GM21423 (cell line): ENCODE results near the gene ERC2.

Experiments used
- ATAC-seq: cut with Tn5 transposase; IDR thresholded peaks from one replicate; pipeline ENCODE4 v1.9.1; 2021; ENCODE audit warnings: mild to moderate bottlenecking, moderate library complexity; ENCODE audit not compliant: unreplicated experiment

Gene ERC2

DNA sequence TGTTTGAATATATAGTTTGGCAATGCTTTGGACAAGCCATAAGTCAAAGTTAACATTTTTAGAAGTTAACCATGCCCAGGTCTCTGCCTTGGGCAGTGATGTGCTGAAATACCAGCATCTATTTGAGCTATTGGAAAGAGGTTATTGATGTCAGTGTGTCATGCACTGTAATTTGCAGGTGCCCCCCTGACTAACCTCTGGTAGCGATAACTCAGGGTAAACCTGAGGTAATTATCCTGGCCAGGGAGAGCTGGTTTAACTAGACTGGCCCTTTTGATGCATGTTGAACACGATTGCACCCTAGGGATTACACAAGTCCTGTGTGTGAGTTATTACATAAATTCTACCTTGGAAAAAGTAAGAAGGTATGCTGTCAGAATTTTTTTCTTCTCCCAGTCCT, 525.4 kb downstream of the ERC2 start:
- ATAC-seq: no peak

GRCh38 chr3:55939287-55939686, 529.0 kb downstream of the ERC2 start:
- ATAC-seq: no peak

DNA sequence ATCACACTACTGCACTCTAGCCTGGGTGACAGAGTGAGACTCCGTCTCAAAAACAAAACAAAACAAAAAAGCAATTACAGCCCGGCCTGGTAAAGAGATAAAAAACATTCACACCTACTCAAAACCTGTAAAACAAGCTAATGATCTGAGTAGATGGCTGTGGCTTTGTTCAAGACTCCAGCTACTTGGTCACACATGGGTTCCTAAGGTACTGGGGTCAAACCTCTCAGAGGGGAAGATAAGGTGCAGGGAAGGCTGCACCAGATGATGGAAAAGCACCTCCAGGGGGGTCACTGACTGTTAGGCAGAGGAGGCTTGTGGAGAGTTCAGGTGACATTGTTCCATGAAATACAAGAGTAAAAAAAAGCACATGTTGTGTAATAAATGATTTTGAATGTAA, 531.0 kb downstream of the ERC2 start:
- no peak for ATAC-seq

DNA sequence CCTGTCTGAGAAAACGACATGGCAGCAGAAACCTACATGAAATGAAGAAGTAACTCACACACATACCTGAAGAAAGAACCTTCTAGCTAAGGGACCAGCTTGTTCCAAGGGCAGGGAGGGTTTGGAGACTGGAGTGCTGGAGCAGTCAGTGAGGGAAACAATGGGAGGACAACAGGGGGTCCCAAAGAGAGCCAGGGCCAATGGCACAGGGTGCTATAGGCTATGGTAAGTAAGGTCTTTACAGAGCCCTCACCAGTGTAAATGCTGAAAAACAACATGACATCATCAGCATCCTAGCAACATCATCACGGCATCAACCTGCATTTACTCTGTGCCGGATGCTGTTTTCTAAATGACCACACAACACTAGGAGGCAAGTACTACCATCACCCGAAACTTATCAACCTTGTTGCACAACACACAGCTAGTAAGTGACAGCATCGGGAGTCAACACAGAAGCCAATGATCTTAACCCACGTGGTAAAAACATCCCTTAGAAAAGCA, 531.7 kb downstream of the ERC2 start:
- no peak for ATAC-seq

DNA sequence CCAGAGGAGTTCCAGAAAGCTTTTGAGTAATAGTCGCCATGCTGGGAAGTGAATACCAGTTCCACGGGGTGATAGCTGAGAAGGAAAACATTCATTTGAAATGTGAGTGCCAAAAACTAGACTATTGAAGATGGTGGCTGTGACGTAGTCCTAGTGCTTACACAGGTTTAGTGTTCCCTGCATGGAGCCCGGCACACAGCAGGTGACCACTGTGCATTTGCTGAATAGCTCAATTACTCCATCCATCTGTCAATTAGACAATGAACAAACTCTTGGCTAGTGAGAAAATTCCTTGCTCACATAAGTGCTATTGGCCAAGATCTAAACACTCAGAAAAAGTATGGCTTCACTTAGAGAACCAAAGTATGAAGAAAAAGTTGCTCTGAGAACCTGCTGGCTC, 533.0 kb downstream of the ERC2 start:
- no peak for ATAC-seq

- no peak for ATAC-seq
Measured at GRCh38 chr3:55934771-55935170, 533.5 kb downstream of the ERC2 start.

DNA sequence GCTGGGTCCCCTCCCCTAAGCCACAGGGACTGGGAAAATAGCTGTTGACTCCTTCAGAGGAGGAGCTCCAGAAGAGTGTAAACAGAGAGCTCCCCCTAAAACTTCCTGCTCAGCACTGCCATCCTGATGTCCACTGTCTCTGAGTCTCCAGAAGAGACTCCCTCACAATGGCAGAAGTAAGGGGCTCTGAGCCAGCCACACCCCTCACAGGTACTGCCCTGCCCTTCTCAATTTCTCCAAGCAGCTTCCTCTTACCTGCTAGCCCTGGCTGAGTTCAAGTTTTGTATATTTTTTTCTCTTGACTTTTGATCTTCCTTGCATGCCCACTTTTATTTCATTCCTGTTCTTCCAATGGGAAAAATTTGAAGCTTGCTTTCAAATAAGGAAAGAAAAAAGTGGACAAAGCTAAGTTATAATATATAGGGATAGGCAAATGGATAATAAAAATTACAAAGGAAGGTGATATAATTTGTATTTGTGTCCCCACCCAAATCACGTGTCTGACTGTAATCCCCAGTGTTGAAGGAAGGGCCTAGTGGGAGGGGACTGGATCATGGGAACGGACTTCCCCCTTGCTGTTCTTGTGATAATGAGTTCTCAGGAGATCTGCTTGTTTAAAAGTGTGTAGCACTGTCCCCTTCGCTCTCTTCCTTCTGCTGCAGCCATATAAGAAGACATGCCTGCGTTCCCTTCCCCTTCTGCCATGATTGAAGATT, 539.0 kb downstream of the ERC2 start:
- no peak for ATAC-seq

DNA sequence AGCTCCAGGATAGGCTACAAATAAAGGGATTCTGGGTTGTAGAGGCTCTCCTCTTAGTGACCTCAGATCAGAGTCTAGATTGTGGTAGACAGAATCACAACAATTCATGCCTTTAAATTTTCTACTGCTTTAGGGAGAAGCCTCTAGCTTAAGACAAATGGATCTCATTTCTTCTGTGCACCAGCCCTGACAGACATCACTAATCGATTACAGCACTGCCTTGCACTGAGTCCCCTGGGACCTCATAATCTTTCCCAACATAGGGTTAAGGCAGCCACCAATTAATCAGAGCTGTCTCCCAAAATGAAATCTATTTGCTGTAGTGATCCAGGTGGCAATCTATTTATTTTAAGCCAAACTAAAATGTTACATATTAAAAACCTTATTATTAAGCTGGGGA, 544.6 kb downstream of the ERC2 start:
- no peak for ATAC-seq

GRCh38 chr3:55923207-55923606, 545.1 kb downstream of the ERC2 start:
- no peak for ATAC-seq

DNA sequence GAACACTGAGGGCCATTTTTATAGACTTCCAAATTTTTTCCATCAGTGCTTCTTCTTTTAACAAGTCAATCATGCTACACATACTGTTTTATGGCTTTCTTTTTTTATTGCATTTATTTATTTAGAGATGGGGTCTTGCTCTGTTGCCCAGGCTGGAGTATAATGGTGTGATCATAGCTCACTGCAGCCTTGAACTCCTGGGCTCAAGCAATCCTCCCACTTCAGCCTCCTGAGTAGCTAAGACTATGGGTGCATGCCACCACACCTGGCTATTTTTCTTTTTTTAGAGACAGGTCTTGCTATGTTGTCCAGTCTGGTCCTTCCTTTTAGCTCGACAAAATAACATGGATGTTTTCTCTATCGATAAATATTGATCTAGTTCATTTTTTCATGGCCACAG, 555.4 kb downstream of the ERC2 start:
- no peak for ATAC-seq

DNA sequence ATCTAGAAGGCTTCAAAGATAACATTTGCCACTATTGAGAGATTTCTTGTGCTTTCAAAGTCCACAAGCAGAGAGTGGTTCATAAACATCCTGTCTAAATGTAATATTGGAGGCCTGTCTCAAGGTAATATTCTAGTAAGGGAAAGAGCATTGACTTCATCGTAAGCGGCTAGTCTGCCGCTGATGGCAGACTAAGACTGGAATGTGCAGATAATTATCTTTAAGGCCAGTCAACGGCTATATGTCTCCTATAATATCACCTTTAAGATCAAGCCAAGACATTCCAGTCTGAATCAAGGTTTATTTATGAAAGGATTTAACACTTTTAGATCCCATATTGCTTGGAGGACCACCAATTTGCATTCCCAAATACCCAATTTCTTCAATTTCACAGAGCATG, 557.0 kb downstream of the ERC2 start:
- no peak for ATAC-seq

DNA sequence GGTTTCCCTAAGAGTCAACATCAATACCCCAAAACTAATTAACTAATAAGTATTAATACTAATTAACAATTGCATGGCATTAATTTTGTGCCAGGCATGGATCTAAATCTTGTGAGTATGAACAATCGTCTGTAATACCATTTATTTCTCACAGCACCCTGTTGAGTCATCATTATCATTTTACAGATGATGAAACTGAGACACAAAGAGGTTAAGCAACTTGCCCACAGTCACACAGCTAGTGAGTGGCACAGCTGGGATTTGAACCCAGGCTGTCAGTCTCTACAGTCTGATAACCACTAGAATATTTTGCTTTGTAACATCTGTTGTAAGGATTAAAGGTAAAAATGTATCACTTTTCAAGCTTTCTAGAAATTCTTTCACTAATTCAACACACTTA, 557.7 kb downstream of the ERC2 start:
- no peak for ATAC-seq

DNA sequence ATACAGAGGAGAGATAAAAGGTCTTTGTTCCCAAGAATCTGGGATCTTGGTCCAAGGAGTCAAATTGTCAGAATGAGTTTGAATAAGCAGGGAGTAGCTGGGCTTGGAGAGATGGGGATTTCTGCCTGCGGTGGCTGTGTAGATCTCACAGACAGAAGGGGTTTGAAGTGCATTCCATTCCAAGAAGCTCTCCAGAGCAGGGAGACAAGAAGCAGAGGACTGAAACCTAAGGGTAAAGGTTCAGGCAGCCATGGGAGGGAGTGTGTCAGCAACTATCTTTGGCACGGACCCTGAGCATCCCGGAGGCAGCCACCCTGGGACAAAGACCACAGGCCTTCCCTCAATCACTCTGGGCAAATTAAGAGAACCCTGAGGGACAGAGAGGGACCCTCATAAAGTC, 558.9 kb downstream of the ERC2 start:
- ATAC-seq: no peak

DNA sequence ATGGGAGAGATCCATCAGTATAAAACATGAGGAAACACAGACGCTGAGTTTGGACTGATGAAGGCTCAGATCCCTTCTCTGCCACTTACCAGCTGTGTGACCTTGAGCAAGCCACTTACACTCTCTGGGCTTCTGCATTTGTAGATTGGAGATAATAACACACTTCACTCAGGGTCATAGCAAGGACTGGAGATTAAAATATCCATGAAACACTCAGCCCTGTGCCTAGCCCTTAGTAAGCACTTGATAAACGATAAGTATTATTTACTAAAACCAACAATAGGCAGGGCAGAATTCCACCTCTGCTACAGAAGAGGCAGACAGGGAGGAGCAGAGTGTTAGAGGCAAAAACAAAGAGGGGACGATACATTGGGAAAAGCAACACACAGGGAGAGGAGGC, 560.7 kb downstream of the ERC2 start:
- ATAC-seq: no peak

DNA sequence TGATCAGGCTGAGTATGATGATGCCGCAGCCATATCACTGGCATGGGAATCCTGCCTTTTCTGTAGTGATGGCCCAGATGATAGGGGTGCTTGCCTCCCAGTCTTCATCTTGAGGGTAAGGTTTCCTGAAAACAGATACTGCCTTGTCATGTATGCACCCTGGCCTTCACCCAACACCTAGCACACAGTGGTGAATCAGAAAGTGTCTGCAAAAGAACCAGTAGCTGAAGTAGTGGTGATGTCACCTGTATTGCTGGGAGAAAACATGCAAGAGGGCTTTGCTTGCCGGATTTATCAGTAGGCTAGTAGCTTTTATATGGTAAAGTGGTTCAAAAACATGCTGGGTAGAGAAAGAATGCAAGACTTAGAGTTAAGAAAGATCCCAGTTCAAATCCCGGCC, 561.4 kb downstream of the ERC2 start:
- no peak for ATAC-seq

GRCh38 chr3:55904716-55905115, 563.6 kb downstream of the ERC2 start:
- no peak for ATAC-seq

- no peak for ATAC-seq
Measured at GRCh38 chr3:55903680-55904079, 564.6 kb downstream of the ERC2 start.

DNA sequence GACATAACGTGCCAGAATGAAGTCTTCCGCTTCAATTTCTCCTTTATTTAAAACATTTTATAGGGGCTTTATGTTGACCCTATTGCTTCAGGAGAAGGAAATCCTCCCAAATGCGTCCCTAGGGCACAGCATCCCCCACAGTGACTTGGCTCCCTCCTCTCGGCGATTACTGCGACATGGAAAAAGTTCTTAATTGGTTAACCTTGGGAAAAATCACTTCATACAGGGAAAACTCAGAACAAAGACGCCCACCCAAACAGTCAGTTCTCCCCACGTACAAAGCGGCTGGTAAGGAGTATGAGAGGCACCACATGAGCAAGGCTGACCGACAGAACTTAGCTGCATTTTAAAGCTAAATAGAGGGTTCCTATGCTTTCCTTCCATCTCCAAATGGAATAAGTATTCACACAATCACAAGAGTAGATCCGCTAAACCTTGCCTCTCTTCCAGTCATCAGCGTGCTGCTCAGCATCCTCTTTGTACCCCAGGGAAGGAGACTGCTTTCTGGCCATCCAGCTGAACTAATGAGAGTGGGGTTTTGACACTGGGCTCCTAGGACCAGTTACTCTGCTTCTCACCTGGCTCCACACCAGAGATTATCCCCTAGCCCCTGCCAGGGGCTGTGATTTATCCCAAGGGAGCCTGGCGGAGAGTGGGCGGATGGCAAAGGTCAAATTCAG, 565.9 kb downstream of the ERC2 start:
- ATAC-seq: no peak

DNA sequence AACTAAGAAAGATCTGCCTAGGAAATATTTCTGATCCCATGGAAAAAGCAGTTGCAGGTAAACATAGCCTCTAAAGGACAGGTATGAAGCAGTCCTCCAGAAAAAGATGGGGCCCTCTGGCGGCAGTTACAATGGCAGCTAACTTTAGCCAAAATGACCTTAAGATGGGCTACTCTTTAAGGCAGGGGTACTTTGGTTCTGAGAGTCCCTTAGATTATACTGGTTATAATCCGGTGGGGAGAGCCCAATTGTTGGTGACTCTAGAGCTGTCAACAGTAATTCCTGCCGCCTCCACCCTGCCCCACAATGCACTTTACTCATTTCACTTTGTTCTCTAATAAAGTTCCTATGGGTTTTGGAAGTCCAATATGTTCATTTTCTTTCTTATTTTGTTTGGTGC, 568.4 kb downstream of the ERC2 start:
- ATAC-seq: no peak

GRCh38 chr3:55897573-55898224, 570.6 kb downstream of the ERC2 start:
- no peak for ATAC-seq

DNA sequence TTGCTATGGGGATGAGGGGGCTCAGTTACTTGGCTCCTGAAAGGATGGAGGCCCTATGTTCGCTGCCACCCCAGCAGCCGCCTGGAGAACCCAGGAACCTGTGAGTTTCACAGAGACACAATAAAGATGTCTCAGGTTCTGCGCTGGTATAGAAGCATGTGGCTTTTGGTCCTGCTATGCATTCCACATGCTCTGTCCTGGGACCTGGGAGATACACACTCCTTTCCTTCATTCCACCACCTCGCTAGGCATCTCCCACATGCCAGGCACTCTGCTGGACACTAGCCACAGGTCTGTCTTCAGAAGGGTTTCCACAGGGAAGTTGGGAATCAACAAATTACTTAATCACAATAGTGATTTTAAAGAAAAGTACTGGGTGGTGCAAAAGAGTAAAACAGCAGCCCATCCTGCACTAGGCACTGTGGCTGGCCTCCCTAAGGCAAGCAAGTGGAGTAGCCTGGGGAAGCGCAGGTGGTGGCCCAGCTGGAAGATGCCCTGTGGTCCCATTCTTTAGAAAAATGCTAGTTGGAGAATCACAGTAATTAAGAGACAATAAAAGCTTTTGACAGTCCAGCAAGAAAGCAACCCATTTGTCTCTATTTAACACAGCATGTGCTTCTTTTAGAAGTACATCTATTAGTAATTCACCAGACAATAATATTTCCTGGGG, 572.2 kb downstream of the ERC2 start:
- ATAC-seq: no peak

- no peak for ATAC-seq
Measured at GRCh38 chr3:55894605-55895004, 573.7 kb downstream of the ERC2 start.
